Fibroblast of lung (primary cell): ENCODE results near the gene TBX19. TPM values are rescaled to one million over a fixed set of nuclear protein-coding genes. Genes with fewer than 3 reads are reported as not detected.

Experiments
- DNase-seq, 2 donors: peaks; one replicate each; pipeline versions ENCODE4 v3.0.0 to v3.0.0-alpha.2; 2010; ENCODE audit warnings: low read depth in 2 of 2
- H2AFZ ChIP-seq: 2 replicates; pipeline ENCODE4 v1.5.1; 2012; ENCODE audit warnings: low read length, control low read depth, inconsistent platforms
- H3K27ac ChIP-seq: 2 replicates; pipeline ENCODE4 v1.5.1; 2011; ENCODE audit warnings: low read length, control low read depth; ENCODE audit not compliant: insufficient read depth
- H3K27me3 ChIP-seq: 2 replicates; pipeline ENCODE4 v1.5.1; 2011; ENCODE audit warnings: mild to moderate bottlenecking, low read length; ENCODE audit not compliant: control insufficient read depth, insufficient read depth
- H3K36me3 ChIP-seq: 2 replicates; pipeline ENCODE4 v1.5.1; 2011; ENCODE audit warnings: low read length; ENCODE audit not compliant: control insufficient read depth, insufficient read depth
- H3K4me1 ChIP-seq: 2 replicates; pipeline ENCODE4 v1.5.1; 2011; ENCODE audit warnings: low read length; ENCODE audit not compliant: control insufficient read depth, insufficient read depth; ENCODE audit errors: extremely low read depth
- H3K4me2 ChIP-seq: 2 replicates; pipeline ENCODE4 v1.5.1; 2011; ENCODE audit warnings: low read length, control low read depth; ENCODE audit not compliant: insufficient read depth; ENCODE audit errors: extremely low read depth
- H3K4me3 ChIP-seq, 4 experiments: fragments of 200-600 bp in 1 of 4; sonication (generic) in 1 of 4; replicated peaks in 1 of 4; 2 replicates each; pipeline ENCODE4 v1.5.1; 2011 to 2016; ENCODE audit warnings: low read length in 4 of 4, low read depth in 3 of 4, mild to moderate bottlenecking in 3 of 4, control low read depth in 2 of 4, inconsistent platforms in 1 of 4, mixed read lengths in 1 of 4; ENCODE audit not compliant: insufficient read depth in 1 of 4; ENCODE audit errors: control extremely low read depth in 1 of 4
- H3K79me2 ChIP-seq: 2 replicates; pipeline ENCODE4 v1.5.1; 2012; ENCODE audit warnings: mild to moderate bottlenecking, low read length, inconsistent platforms; ENCODE audit not compliant: control insufficient read depth, insufficient read depth
- H3K9ac ChIP-seq: 2 replicates; pipeline ENCODE4 v1.5.1; 2011; ENCODE audit warnings: mild to moderate bottlenecking, low read length, control low read depth; ENCODE audit not compliant: insufficient read depth
- H3K9me3 ChIP-seq: 2 replicates; pipeline ENCODE4 v1.5.1; 2012; ENCODE audit warnings: low read depth, low read length; ENCODE audit not compliant: control insufficient read depth, insufficient read depth
- H4K20me1 ChIP-seq: 2 replicates; pipeline ENCODE4 v1.5.1; 2011; ENCODE audit warnings: low read length; ENCODE audit not compliant: control insufficient read depth, insufficient read depth; ENCODE audit errors: extremely low read depth
- CTCF ChIP-seq, 2 donors: IDR thresholded peaks in 1 of 2; conservative IDR thresholded peaks in 1 of 2; 1 replicate in 1 of 2; 2 replicates in 1 of 2; pipeline ENCODE4 v1.5.1; 2011 to 2012; ENCODE audit warnings: low read length in 2 of 2, control low read depth in 1 of 2, inconsistent platforms in 1 of 2, low read depth in 1 of 2, mild to moderate bottlenecking in 1 of 2
- EZH2 ChIP-seq: IDR thresholded peaks from 2 replicates; pipeline ENCODE4 v1.5.1; 2012; ENCODE audit warnings: low read length, control low read depth, mild to moderate bottlenecking; ENCODE audit errors: missing control alignments
- polyA plus RNA-seq, 2 donors: library from polyadenylated mRNA; depleted of rRNA in 1 of 2; stranded (reverse) in 1 of 2; unstranded in 1 of 2; fragments of >200 nt; gene quantifications; 2 replicates each; pipeline ENCODE4 v1.2.1, GENCODE V29; 2011 to 2012; ENCODE audit warnings: missing spikeins in 1 of 2
- total RNA-seq: library from RNA; depleted of rRNA; stranded (reverse); fragments of >200 nt; gene quantifications from 2 replicates; pipeline ENCODE4 v1.2.1, GENCODE V29; 2014

The TBX19 gene
- total and polyA plus RNA-seq, 2 donors (not counting 1 experiment from before 2014, with no cell fraction given) = 0.94 to 1.2 TPM

GRCh38 chr1:168361252-168361651 lies 80.6 kb downstream of the TBX19 start:
- no peak overlapping the region for H3K9ac ChIP-seq
- no peaks in the 10 kb centered on the region for H3K36me3 ChIP-seq
- no peaks in the 10 kb centered on the region for H3K9me3 ChIP-seq
- no peak for DNase-seq
- no peak overlapping the region for H2AFZ ChIP-seq
- no peak overlapping the region for H3K27ac ChIP-seq
- H3K4me3 ChIP-seq = no peak overlapping the region
- no peaks in the 10 kb centered on the region for H3K27me3 ChIP-seq
- no peaks in the 10 kb centered on the region for H4K20me1 ChIP-seq
- TF ChIP-seq EZH2 = no peak
- no peak for TF ChIP-seq CTCF (conservative IDR thresholded peaks at IDR 0.05 in 1 of 2, IDR thresholded peaks at IDR 0.05 in 1 of 2; ENCODE audit: low read depth in 1 of 2, low read length in 2 of 2)
- no peaks in the 10 kb centered on the region for H3K4me1 ChIP-seq
- H3K4me2 ChIP-seq = no peak overlapping the region
- H3K79me2 ChIP-seq = no peaks in the 10 kb centered on the region

GRCh38 chr1:168362991-168363390 lies 82.3 kb downstream of the TBX19 start:
- H3K9ac ChIP-seq = no peak overlapping the region
- H3K36me3 ChIP-seq = no peaks in the 10 kb centered on the region
- H4K20me1 ChIP-seq = no peaks in the 10 kb centered on the region
- TF ChIP-seq CTCF (conservative IDR thresholded peaks at IDR 0.05 in 1 of 2, IDR thresholded peaks at IDR 0.05 in 1 of 2; ENCODE audit: low read depth in 1 of 2, low read length in 2 of 2) (no peak), EZH2 (no peak)
- DNase-seq = no peak
- no peak overlapping the region for H3K4me3 ChIP-seq
- H3K79me2 ChIP-seq = no peaks in the 10 kb centered on the region
- no peaks in the 10 kb centered on the region for H3K4me1 ChIP-seq
- H3K27me3 ChIP-seq = no peaks in the 10 kb centered on the region
- no peak overlapping the region for H2AFZ ChIP-seq
- no peaks in the 10 kb centered on the region for H3K9me3 ChIP-seq
- H3K4me2 ChIP-seq = no peak overlapping the region
- H3K27ac ChIP-seq = no peak overlapping the region

Other genes with a start within 250 kb of the TBX19 start
- gene GPR161, start 143.9 kb upstream of the TBX19 start, total RNA-seq = 14.9 and 18.7 TPM in 2 replicates
- 10.2 and 12.5 TPM in 2 replicates for gene GPR161, start 143.9 kb upstream of the TBX19 start, polyA plus RNA-seq
- 29.0 and 34.7 TPM in 2 replicates for gene TIPRL, start 101.9 kb upstream of the TBX19 start, total RNA-seq
- 40.9 and 42.9 TPM in 2 replicates for gene TIPRL, start 101.9 kb upstream of the TBX19 start, polyA plus RNA-seq
- gene SFT2D2, start 54.9 kb upstream of the TBX19 start, total RNA-seq = 25.9 and 29.4 TPM in 2 replicates
- 36.2 and 36.4 TPM in 2 replicates for gene SFT2D2, start 54.9 kb upstream of the TBX19 start, polyA plus RNA-seq